ENCODE measurements around the gene CMTM1.

Gene CMTM1

GRCh38 chr16:66548868-66549267, 17.4 kb upstream of the CMTM1 start:
- Histone ChIP-seq H3K4me3 (ENCODE audit: low read depth, low read length) (peak overlapping the region; percentile 65; the same call in 1 of the 2 replicates), H3K36me3 (peaks cover 4% of the 10 kb centered on the region), H3K27me3 (ENCODE audit: insufficient read depth, low read depth, severe bottlenecking) (no peaks in the 10 kb centered on the region), H3K9me3 (ENCODE audit: severe bottlenecking) (no peaks in the 10 kb centered on the region), H3K27ac (peak overlapping the region; percentile 91; the same call in 1 of the 2 replicates)
- DNase-seq = no peak
- TF ChIP-seq, protein P1, sequence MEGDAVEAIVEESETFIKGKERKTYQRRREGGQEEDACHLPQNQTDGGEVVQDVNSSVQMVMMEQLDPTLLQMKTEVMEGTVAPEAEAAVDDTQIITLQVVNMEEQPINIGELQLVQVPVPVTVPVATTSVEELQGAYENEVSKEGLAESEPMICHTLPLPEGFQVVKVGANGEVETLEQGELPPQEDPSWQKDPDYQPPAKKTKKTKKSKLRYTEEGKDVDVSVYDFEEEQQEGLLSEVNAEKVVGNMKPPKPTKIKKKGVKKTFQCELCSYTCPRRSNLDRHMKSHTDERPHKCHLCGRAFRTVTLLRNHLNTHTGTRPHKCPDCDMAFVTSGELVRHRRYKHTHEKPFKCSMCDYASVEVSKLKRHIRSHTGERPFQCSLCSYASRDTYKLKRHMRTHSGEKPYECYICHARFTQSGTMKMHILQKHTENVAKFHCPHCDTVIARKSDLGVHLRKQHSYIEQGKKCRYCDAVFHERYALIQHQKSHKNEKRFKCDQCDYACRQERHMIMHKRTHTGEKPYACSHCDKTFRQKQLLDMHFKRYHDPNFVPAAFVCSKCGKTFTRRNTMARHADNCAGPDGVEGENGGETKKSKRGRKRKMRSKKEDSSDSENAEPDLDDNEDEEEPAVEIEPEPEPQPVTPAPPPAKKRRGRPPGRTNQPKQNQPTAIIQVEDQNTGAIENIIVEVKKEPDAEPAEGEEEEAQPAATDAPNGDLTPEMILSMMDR (IDR thresholded peaks at IDR 0.05; ENCODE audit: low read depth, low read length) = no peak

GRCh38 chr16:66549284-66550131, 16.7 kb upstream of the CMTM1 start, which contains the start of gene TK2:
Gene TK2 (minus strand): TSS chr16:66550122. CDS start chr16:66550061, 61 bp downstream.
- peak within 1 kb of the TSS; percentile 91 for H3K27ac ChIP-seq
- H3K27me3 ChIP-seq (ENCODE audit: insufficient read depth, low read depth, severe bottlenecking) = no peaks in the 10 kb centered on the region
- H3K4me3 ChIP-seq (ENCODE audit: low read depth, low read length) = peak within 1 kb of the TSS; percentile 65
- TF ChIP-seq, protein P1 (IDR thresholded peaks at IDR 0.05; ENCODE audit: low read depth, low read length) = peak; percentile 27; the same call in 1 of the 2 replicates
- H3K36me3 ChIP-seq = peaks cover 10% of the 10 kb centered on the region
- H3K9me3 ChIP-seq (ENCODE audit: severe bottlenecking) = no peaks in the 10 kb centered on the region
- DNase-seq = peak; percentile 72

DNA sequence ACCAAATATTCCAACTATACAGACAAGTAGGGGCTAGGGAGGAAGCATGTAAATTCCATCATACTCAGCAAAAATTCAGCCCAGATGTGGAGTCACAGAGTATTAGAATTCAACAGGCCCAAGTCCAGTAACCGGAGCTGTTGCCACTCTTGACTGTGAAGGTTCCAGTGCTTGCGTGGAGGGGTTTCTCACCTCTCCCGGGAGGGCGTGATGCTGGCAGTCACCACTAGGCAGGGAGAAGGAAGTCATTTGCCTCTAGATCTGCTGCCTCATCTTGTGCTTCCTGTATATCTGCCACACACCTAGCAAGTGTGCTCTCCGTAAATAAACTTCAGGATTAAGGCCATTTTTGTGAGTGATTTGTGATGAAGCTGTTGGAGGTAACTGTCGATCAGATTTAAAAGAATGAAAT, 14.9 kb upstream of the CMTM1 start:
- Histone ChIP-seq H3K4me3 (ENCODE audit: low read depth, low read length) (no peak overlapping the region), H3K27ac (peak overlapping the region; percentile 94)
- DNase-seq = peak; percentile 83

DNA sequence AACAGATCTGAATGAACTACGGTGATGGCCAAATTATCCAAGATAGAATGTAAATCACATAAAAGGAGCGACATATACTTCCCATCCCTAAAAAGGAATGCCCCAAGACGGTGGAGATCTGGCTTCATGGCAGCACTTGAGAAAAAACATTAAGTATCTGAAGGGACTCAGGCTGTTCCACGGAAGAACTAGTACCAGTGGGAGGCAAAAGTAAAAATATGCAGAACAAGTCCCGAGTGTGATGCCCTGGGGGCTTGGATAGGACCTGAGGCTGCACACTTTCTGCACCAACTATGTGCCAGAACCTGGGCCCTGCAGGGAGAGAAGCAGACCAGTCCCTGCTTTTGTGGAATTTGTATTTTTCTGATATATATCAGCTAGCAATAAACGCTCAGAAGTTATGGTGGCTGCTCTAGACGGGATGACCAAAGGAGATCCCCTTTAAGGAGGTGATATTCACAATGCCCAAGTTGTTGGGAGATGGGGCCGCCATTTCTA, 14.4 kb upstream of the CMTM1 start:
- peak overlapping the region; percentile 94 for H3K27ac ChIP-seq
- no peak for DNase-seq
- H3K4me3 ChIP-seq (ENCODE audit: low read depth, low read length) = peak overlapping the region; percentile 51
- peaks cover 19% of the 10 kb centered on the region for H3K36me3 ChIP-seq
- H3K9me3 ChIP-seq (ENCODE audit: severe bottlenecking) = no peaks in the 10 kb centered on the region
- H3K27me3 ChIP-seq (ENCODE audit: insufficient read depth, low read depth, severe bottlenecking) = no peaks in the 10 kb centered on the region
- TF ChIP-seq, protein P1 (IDR thresholded peaks at IDR 0.05; ENCODE audit: low read depth, low read length) = no peak

More for the DNA sequence above, 14.9 kb upstream of the CMTM1 start:
- H3K27me3 ChIP-seq (ENCODE audit: insufficient read depth, low read depth, severe bottlenecking) = no peaks in the 10 kb centered on the region
- TF ChIP-seq, protein P1 (IDR thresholded peaks at IDR 0.05; ENCODE audit: low read depth, low read length) = peak; percentile 69
- H3K9me3 ChIP-seq (ENCODE audit: severe bottlenecking) = no peaks in the 10 kb centered on the region
- H3K36me3 ChIP-seq = peaks cover 19% of the 10 kb centered on the region

GRCh38 chr16:66552286-66553177, 13.7 kb upstream of the CMTM1 start, which contains the start of gene CKLF:
Gene CKLF (plus strand): TSS chr16:66552576. CDS start chr16:66552716, 140 bp downstream.
- Histone ChIP-seq H3K27ac (peak within 1 kb of the TSS; percentile 94), H3K4me3 (ENCODE audit: low read depth, low read length) (peak within 1 kb of the TSS; percentile 51), H3K27me3 (ENCODE audit: insufficient read depth, low read depth, severe bottlenecking) (no peaks in the 10 kb centered on the region), H3K9me3 (ENCODE audit: severe bottlenecking) (no peaks in the 10 kb centered on the region), H3K36me3 (peaks cover 24% of the 10 kb centered on the region)
- TF ChIP-seq, protein P1 (IDR thresholded peaks at IDR 0.05; ENCODE audit: low read depth, low read length) = no peak
- DNase-seq = peak; percentile 86
